ENCODE measurements around the gene COL8A1.
"Not testable (repeated sequence)": the region's sequence is repeated elsewhere in the genome, so short reads cannot be mapped to it uniquely, and the experiment has no call there.

Gene COL8A1

GRCh38 chr3:99702953-99703943, 64.9 kb downstream of the COL8A1 start:
- in situ Hi-C loops (cut with MboI; ENCODE audit: low sequenced_read_pairs), result no loop called here

GRCh38 chr3:99704417-99704816, 66.0 kb downstream of the COL8A1 start:
- in situ Hi-C loops (cut with MboI; ENCODE audit: low sequenced_read_pairs), result no loop called here

GRCh38 chr3:99706410-99706809, 68.0 kb downstream of the COL8A1 start:
- in situ Hi-C loops (cut with MboI; ENCODE audit: low sequenced_read_pairs), result no loop called here

- in situ Hi-C loops (cut with MboI; ENCODE audit: low sequenced_read_pairs), result no loop called here
Observed at GRCh38 chr3:99708207-99708745, 69.9 kb downstream of the COL8A1 start.

- in situ Hi-C loops (cut with MboI; ENCODE audit: low sequenced_read_pairs), result no loop called here
Observed at GRCh38 chr3:99709686-99710085, 71.3 kb downstream of the COL8A1 start.

GRCh38 chr3:99710094-99710493, 71.7 kb downstream of the COL8A1 start:
- in situ Hi-C loops (cut with MboI; ENCODE audit: low sequenced_read_pairs), result no loop called here

GRCh38 chr3:99711351-99711750, 73.0 kb downstream of the COL8A1 start:
- in situ Hi-C loops (cut with MboI; ENCODE audit: low sequenced_read_pairs), result no loop called here

GRCh38 chr3:99712291-99712954, 74.0 kb downstream of the COL8A1 start:
- in situ Hi-C loops (cut with MboI; ENCODE audit: low sequenced_read_pairs), result no loop called here

GRCh38 chr3:99713440-99713839, 75.0 kb downstream of the COL8A1 start:
- in situ Hi-C loops (cut with MboI; ENCODE audit: low sequenced_read_pairs), result no loop called here

- in situ Hi-C loops (cut with MboI; ENCODE audit: low sequenced_read_pairs), result no loop called here
Observed at GRCh38 chr3:99714146-99714545, 75.8 kb downstream of the COL8A1 start.

- in situ Hi-C loops (cut with MboI; ENCODE audit: low sequenced_read_pairs), result no loop called here
Observed at GRCh38 chr3:99714575-99714974, 76.2 kb downstream of the COL8A1 start.

GRCh38 chr3:99716463-99716995, 78.1 kb downstream of the COL8A1 start:
- in situ Hi-C loops (cut with MboI; ENCODE audit: low sequenced_read_pairs), result no loop called here

GRCh38 chr3:99720985-99721632, 82.7 kb downstream of the COL8A1 start:
- in situ Hi-C loops (cut with MboI; ENCODE audit: low sequenced_read_pairs), result no loop called here

GRCh38 chr3:99721633-99722007, 83.2 kb downstream of the COL8A1 start:
- in situ Hi-C loops (cut with MboI; ENCODE audit: low sequenced_read_pairs), result no loop called here

- in situ Hi-C loops (cut with MboI; ENCODE audit: low sequenced_read_pairs), result no loop called here
Observed at GRCh38 chr3:99724276-99724675, 85.9 kb downstream of the COL8A1 start.

- in situ Hi-C loops (cut with MboI; ENCODE audit: low sequenced_read_pairs), result no loop called here
Observed at GRCh38 chr3:99730870-99731269, 92.5 kb downstream of the COL8A1 start.

GRCh38 chr3:99731499-99731898, 93.1 kb downstream of the COL8A1 start:
- in situ Hi-C loops (cut with MboI; ENCODE audit: low sequenced_read_pairs), result no loop called here

GRCh38 chr3:99740371-99740770, 102.0 kb downstream of the COL8A1 start:
- in situ Hi-C loops (cut with MboI; ENCODE audit: low sequenced_read_pairs), result not testable (repeated sequence)

GRCh38 chr3:99741588-99741987, 103.2 kb downstream of the COL8A1 start:
- in situ Hi-C loops (cut with MboI; ENCODE audit: low sequenced_read_pairs), result no loop called here

GRCh38 chr3:99747915-99748314, 109.5 kb downstream of the COL8A1 start:
- in situ Hi-C loops (cut with MboI; ENCODE audit: low sequenced_read_pairs), result no loop called here

- in situ Hi-C loops (cut with MboI; ENCODE audit: low sequenced_read_pairs), result no loop called here
Observed at GRCh38 chr3:99751649-99752048, 113.3 kb downstream of the COL8A1 start.
